GM12878 (cell line): ENCODE data around the gene NCAM1. TPM values are rescaled to one million over a fixed set of nuclear protein-coding genes. Genes with fewer than 3 reads are reported as not detected.

Experiments
- ATAC-seq: fragments of 200-7000 bp; cut with Tn5 transposase; 3 replicates; pipeline ENCODE4 v1.9.1; 2020; ENCODE audit warnings: mild to moderate bottlenecking, moderate library complexity
- BruUV-seq: library from RNA; stranded (reverse); fragments of 400-500 nt; replicated peaks from 2 replicates; lab custom pipeline; 2021; lab: Mats Ljungman, UMichigan
- CTCF ChIA-PET: fragments of 300-600 bp; sonication (Branson Sonifier 250); formaldehyde crosslinking; extraction: SDS; loops from one replicate; lab custom pipeline; 2021; ENCODE audit warnings: inconsistent platforms; lab: Yijun Ruan, JAX
- POLR2A ChIA-PET: fragments of 350-600 bp; formaldehyde crosslinking; extraction: SDS; loops from one replicate; lab custom pipeline; 2021; ENCODE audit warnings: inconsistent platforms; lab: Charles Lee
- RAD21 ChIA-PET: fragments of 300-600 bp; sonication (Branson Sonifier 250); formaldehyde crosslinking; loops from one replicate; lab custom pipeline; 2023; ENCODE audit warnings: antibody characterized with exemption; ENCODE audit not compliant: unreplicated experiment; lab: Charles Lee
- SMC1A ChIA-PET: fragments of 300-600 bp; sonication (Branson Sonifier 250); formaldehyde crosslinking; loops from one replicate; lab custom pipeline; 2023; ENCODE audit not compliant: unreplicated experiment, uncharacterized antibody; lab: Charles Lee
- DNase-seq: peaks from one replicate; pipeline ENCODE4 v3.0.0-alpha.2; 2011; ENCODE audit warnings: low read depth, low spot score
- FAIRE-seq: peaks from 3 replicates; lab custom pipeline; 2011; peaks lifted over from hg19 to GRCh38; lab: Jason Lieb, UNC
- H2AFZ ChIP-seq: 2 replicates; pipeline ENCODE4 v1.6.0; 2011; ENCODE audit warnings: low read depth, low read length, control low read depth; ENCODE audit not compliant: control insufficient read depth
- H3K27ac ChIP-seq: 2 replicates; pipeline ENCODE4 v1.5.1; 2011; ENCODE audit warnings: control low read depth; ENCODE audit not compliant: control insufficient read depth, insufficient read depth
- H3K27me3 ChIP-seq, 2 experiments: replicated peaks in 1 of 2; 2 replicates each; pipeline versions ENCODE4 v1.6.0 to v1.6.1; 2011; ENCODE audit warnings: low read length in 1 of 2; ENCODE audit not compliant: control insufficient read depth in 2 of 2, insufficient read depth in 2 of 2
- H3K36me3 ChIP-seq, 2 experiments: 2 replicates each; pipeline ENCODE4 v1.5.1; 2011; ENCODE audit warnings: low read length in 1 of 2; ENCODE audit not compliant: control insufficient read depth in 2 of 2, insufficient read depth in 2 of 2
- H3K4me1 ChIP-seq: 2 replicates; pipeline ENCODE4 v1.6.1; 2011; ENCODE audit warnings: mild to moderate bottlenecking, low read length, moderate library complexity, mixed read lengths; ENCODE audit not compliant: control insufficient read depth, insufficient read depth
- H3K4me2 ChIP-seq: 2 replicates; pipeline ENCODE4 v1.6.0; 2011; ENCODE audit warnings: control low read depth; ENCODE audit not compliant: control insufficient read depth, insufficient read depth
- H3K4me3 ChIP-seq: fragments of 200-600 bp; sonication (generic); 2 replicates; pipeline ENCODE4 v1.5.1; 2016
- H3K79me2 ChIP-seq: 2 replicates; pipeline ENCODE4 v1.6.0; 2011; ENCODE audit warnings: low read length; ENCODE audit not compliant: control insufficient read depth, insufficient read depth
- H3K9ac ChIP-seq: 2 replicates; pipeline ENCODE4 v1.8.0; 2011; ENCODE audit warnings: low read length, control low read depth, mixed read lengths; ENCODE audit not compliant: control insufficient read depth, insufficient read depth
- H3K9me3 ChIP-seq: replicated peaks from 3 replicates; pipeline ENCODE4 v1.5.1; 2011; ENCODE audit warnings: mild to moderate bottlenecking, low read length; ENCODE audit not compliant: control insufficient read depth, insufficient read depth
- H4K20me1 ChIP-seq: 2 replicates; pipeline ENCODE4 v1.6.0; 2011; ENCODE audit not compliant: control insufficient read depth, insufficient read depth
- ATF3 ChIP-seq: IDR thresholded peaks from 2 replicates; pipeline ENCODE4 v1.6.1; 2011; ENCODE audit warnings: low read depth, mild to moderate bottlenecking, low read length, moderate library complexity, borderline replicate concordance; ENCODE audit errors: extremely low read depth
- BCL11A ChIP-seq: IDR thresholded peaks from 2 replicates; pipeline ENCODE4 v1.6.1; 2011; ENCODE audit warnings: low read depth, low read length
- CREM ChIP-seq: IDR thresholded peaks from 2 replicates; pipeline ENCODE4 v1.6.1; 2014; ENCODE audit warnings: antibody characterized with exemption, low read depth
- HDGF ChIP-seq: fragments of 450-650 bp; IDR thresholded peaks from 2 replicates; pipeline ENCODE4 v1.6.1; 2016; ENCODE audit warnings: antibody characterized with exemption
- IRF3 ChIP-seq: fragments of 450-650 bp; IDR thresholded peaks from 2 replicates; pipeline ENCODE4 v1.6.1; 2014; ENCODE audit warnings: mild to moderate bottlenecking
- JUND ChIP-seq: IDR thresholded peaks from 2 replicates; pipeline ENCODE4 v1.6.1; 2012; ENCODE audit warnings: low read depth, mild to moderate bottlenecking, low read length, improper control_type of control experiment, moderate library complexity
- KLF5 ChIP-seq: fragments of 450-650 bp; IDR thresholded peaks from 2 replicates; pipeline ENCODE4 v1.6.1; 2014; ENCODE audit warnings: mild to moderate bottlenecking; ENCODE audit not compliant: partially characterized antibody
- NBN ChIP-seq: fragments of 450-650 bp; IDR thresholded peaks from 2 replicates; pipeline ENCODE4 v1.6.1; 2016
- NRF1 ChIP-seq: conservative IDR thresholded peaks from 2 replicates; pipeline ENCODE4 v1.6.1; 2011; ENCODE audit warnings: mild to moderate bottlenecking, low read depth, low read length, improper control_type of control experiment
- TCF3 ChIP-seq: IDR thresholded peaks from 2 replicates; pipeline ENCODE4 v1.6.1; 2012; ENCODE audit warnings: low read depth, mild to moderate bottlenecking, low read length, borderline replicate concordance; ENCODE audit not compliant: insufficient read depth
- USF2 ChIP-seq: IDR thresholded peaks from 2 replicates; pipeline ENCODE4 v1.6.1; 2011; ENCODE audit warnings: low read depth, low read length, improper control_type of control experiment, borderline replicate concordance
- ZNF622 ChIP-seq: fragments of 450-650 bp; IDR thresholded peaks from 2 replicates; pipeline ENCODE4 v1.6.1; 2017; ENCODE audit warnings: mild to moderate bottlenecking, inconsistent platforms
- WGBS: methylation state at CpG from one replicate; pipeline ENCODE4 v1.1.6; 2016; ENCODE audit warnings: low lambda C conversion rate; ENCODE audit not compliant: insufficient replicate concordance, insufficient coverage; ENCODE audit errors: missing lambda C conversion rate; 5-methylcytosine and 5-hydroxymethylcytosine counted together
- in situ Hi-C: fragments of 300-500 bp; cut with MboI; formaldehyde crosslinking; loops from 9 replicates; pipeline ENCODE4 v1.14.3; 2018; ENCODE audit warnings: mixed read lengths
- intact Hi-C: fragments of 100-400 bp; cut with micrococcal nuclease; formaldehyde crosslinking; loops from one replicate; pipeline ENCODE4 v1.14.2; 2022; ENCODE audit not compliant: unreplicated experiment
- polyA plus RNA-seq, 11 experiments: library from polyadenylated mRNA; depleted of rRNA in 4 of 11; unstranded in 6 of 11; stranded (reverse) in 5 of 11; fragments of >200 nt; fragmentation: Nextera tagmentation in 4 of 11; fragmentation: Illumina TruSeq in 1 of 11; extraction: Ambion mirVana in 4 of 11; extraction: Trizol in 1 of 11; gene quantifications; 1 replicate in 1 of 11; 2 replicates in 10 of 11; pipeline versions ENCODE4 v1.2.1 to v1.2.3, GENCODE V29; 2011 to 2016; ENCODE audit warnings: inconsistent platforms in 2 of 11, missing spikeins in 2 of 11, low read depth in 1 of 11
- total RNA-seq, 4 experiments: library from RNA; depleted of rRNA in 3 of 4; stranded (reverse); fragments of >200 nt in 3 of 4; fragmentation: Illumina TruSeq in 1 of 4; extraction: Trizol in 1 of 4; gene quantifications; 2 replicates each; pipeline versions ENCODE4 v1.2.1 to v1.2.3, GENCODE V29; 2013 to 2021
- TF ChIP-seq, protein P1 (sequence below): IDR thresholded peaks from 2 replicates; pipeline ENCODE4 v1.6.1; 2012; ENCODE audit warnings: improper control_type of control experiment, low read depth, low read length; ENCODE audit not compliant: insufficient replicate concordance
- TF ChIP-seq, protein P2 (sequence below): IDR thresholded peaks from 2 replicates; pipeline ENCODE4 v1.6.1; 2012; ENCODE audit warnings: low read depth, low read length, improper control_type of control experiment

Gene NCAM1
- total and polyA plus RNA-seq, 10 of the 15 experiments (the other 5 are each of a cell fraction or from before 2014, with no cell fraction given): 0.10 to 0.23 (median 0.11) TPM; not detected in 7

DNA sequence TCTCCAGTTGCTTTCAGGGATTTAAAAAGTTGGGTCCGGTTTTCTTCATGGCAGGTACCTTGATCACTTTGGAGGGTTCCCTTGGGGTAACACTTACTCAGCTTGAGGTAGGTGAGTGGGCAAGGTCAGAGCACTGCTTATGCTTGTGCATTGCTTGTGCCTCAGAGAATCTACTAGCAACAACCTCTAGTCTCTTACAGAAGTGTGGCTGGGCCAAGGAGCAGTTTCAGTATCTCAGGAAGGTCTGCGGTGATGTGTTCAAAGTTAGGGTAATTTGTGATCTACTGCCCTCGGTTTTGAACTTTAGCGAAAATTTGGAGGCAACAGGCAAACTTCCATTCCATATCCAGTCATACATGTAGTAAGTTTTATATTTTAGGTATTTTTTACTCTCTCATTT, 62.8 kb downstream of the NCAM1 start (continued):
- TF ChIP-seq USF2 (no peak), HDGF (no peak), KLF5 (no peak)

- no peaks in the 10 kb centered on the region for H3K4me1 ChIP-seq
- BruUV-seq: no TSS peak
- DNase-seq: no peak
- intact Hi-C loops: no loop called here
- H3K27ac ChIP-seq: no peak overlapping the region
- ChIA-PET SMC1A (no interaction called here), POLR2A (no interaction called here), RAD21 (no interaction called here), CTCF (no interaction called here)
- FAIRE-seq: no peak
- no peaks in the 10 kb centered on the region for H3K79me2 ChIP-seq
- H3K9ac ChIP-seq: no peak overlapping the region
- in situ Hi-C loops: no loop called here
- H3K27me3 ChIP-seq: peaks cover 2 to 5% of the 10 kb centered on the region in 2 experiments; a peak in 2 of 4 replicates
- no peaks in the 10 kb centered on the region for H4K20me1 ChIP-seq
- ATAC-seq: no peak
- TF ChIP-seq TCF3 (no peak), ZNF622 (no peak), JUND (no peak), NBN (no peak), ATF3 (no peak), IRF3 (no peak), HDGF (no peak), BCL11A (no peak), CREM (no peak), NRF1 (no peak)
- TF ChIP-seq, protein P1, sequence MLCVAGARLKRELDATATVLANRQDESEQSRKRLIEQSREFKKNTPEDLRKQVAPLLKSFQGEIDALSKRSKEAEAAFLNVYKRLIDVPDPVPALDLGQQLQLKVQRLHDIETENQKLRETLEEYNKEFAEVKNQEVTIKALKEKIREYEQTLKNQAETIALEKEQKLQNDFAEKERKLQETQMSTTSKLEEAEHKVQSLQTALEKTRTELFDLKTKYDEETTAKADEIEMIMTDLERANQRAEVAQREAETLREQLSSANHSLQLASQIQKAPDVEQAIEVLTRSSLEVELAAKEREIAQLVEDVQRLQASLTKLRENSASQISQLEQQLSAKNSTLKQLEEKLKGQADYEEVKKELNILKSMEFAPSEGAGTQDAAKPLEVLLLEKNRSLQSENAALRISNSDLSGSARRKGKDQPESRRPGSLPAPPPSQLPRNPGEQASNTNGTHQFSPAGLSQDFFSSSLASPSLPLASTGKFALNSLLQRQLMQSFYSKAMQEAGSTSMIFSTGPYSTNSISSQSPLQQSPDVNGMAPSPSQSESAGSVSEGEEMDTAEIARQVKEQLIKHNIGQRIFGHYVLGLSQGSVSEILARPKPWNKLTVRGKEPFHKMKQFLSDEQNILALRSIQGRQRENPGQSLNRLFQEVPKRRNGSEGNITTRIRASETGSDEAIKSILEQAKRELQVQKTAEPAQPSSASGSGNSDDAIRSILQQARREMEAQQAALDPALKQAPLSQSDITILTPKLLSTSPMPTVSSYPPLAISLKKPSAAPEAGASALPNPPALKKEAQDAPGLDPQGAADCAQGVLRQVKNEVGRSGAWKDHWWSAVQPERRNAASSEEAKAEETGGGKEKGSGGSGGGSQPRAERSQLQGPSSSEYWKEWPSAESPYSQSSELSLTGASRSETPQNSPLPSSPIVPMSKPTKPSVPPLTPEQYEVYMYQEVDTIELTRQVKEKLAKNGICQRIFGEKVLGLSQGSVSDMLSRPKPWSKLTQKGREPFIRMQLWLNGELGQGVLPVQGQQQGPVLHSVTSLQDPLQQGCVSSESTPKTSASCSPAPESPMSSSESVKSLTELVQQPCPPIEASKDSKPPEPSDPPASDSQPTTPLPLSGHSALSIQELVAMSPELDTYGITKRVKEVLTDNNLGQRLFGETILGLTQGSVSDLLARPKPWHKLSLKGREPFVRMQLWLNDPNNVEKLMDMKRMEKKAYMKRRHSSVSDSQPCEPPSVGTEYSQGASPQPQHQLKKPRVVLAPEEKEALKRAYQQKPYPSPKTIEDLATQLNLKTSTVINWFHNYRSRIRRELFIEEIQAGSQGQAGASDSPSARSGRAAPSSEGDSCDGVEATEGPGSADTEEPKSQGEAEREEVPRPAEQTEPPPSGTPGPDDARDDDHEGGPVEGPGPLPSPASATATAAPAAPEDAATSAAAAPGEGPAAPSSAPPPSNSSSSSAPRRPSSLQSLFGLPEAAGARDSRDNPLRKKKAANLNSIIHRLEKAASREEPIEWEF: no peak
- TF ChIP-seq, protein P2, sequence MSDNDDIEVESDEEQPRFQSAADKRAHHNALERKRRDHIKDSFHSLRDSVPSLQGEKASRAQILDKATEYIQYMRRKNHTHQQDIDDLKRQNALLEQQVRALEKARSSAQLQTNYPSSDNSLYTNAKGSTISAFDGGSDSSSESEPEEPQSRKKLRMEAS: no peak
- no peak overlapping the region for H2AFZ ChIP-seq
- 2% methylated on average over 3 of the region's 3 CpGs for WGBS
- no peaks in the 10 kb centered on the region for H3K36me3 ChIP-seq
- no peak overlapping the region for H3K4me3 ChIP-seq
- no peaks in the 10 kb centered on the region for H3K9me3 ChIP-seq
- no peak overlapping the region for H3K4me2 ChIP-seq
These were observed 65.6 kb downstream of the NCAM1 start for GRCh38 chr11:113026778-113027177.
